Lung (tissue), 12 donors: ENCODE data around the gene HOXB8. TPM values are rescaled to one million over a fixed set of nuclear protein-coding genes. Genes with fewer than 3 reads are reported as not detected.
A peak's percentile ranks its signal among the peaks of the same experiment; 100 is the strongest.

Experiments
- ATAC-seq: fragments of 200-7000 bp; cut with Tn5 transposase; one replicate; pipeline ENCODE4 v1.9.1; 2020; ENCODE audit warnings: moderate number of reproducible peaks; ENCODE audit not compliant: insufficient read depth, low FRiP score
- DNase-seq, 3 donors: peaks; one replicate each; pipeline ENCODE4 v3.0.0-alpha.2; 2013 to 2017
- H3K27ac ChIP-seq, 2 donors: one replicate each; pipeline ENCODE4 v1.5.1; 2013; ENCODE audit warnings: mild to moderate bottlenecking in 2 of 2, moderate library complexity in 2 of 2, control low read depth in 1 of 2, inconsistent platforms in 1 of 2, low read depth in 1 of 2, low read length in 1 of 2
- H3K27me3 ChIP-seq, 3 donors: one replicate each; pipeline ENCODE4 v1.5.1; 2013; ENCODE audit warnings: low read length in 2 of 3; ENCODE audit not compliant: control insufficient read depth in 3 of 3, insufficient read depth in 3 of 3
- H3K36me3 ChIP-seq, 4 donors: one replicate each; pipeline ENCODE4 v1.5.1; 2013; ENCODE audit warnings: low read length in 4 of 4, mild to moderate bottlenecking in 1 of 4, moderate library complexity in 1 of 4; ENCODE audit not compliant: control insufficient read depth in 4 of 4, insufficient read depth in 4 of 4
- H3K4me1 ChIP-seq, 5 donors: one replicate each; pipeline ENCODE4 v1.5.1; 2013; ENCODE audit warnings: low read length in 5 of 5, mild to moderate bottlenecking in 2 of 5, moderate library complexity in 1 of 5; ENCODE audit not compliant: control insufficient read depth in 5 of 5, insufficient read depth in 5 of 5
- H3K4me3 ChIP-seq: one replicate; pipeline ENCODE4 v1.5.1; 2013; ENCODE audit warnings: mild to moderate bottlenecking, control low read depth, moderate library complexity
- H3K9ac ChIP-seq, 2 donors: one replicate each; pipeline ENCODE4 v1.5.1; 2013; ENCODE audit warnings: low read length in 2 of 2, control low read depth in 1 of 2; ENCODE audit not compliant: insufficient read depth in 1 of 2
- H3K9me3 ChIP-seq, 4 donors: one replicate each; pipeline ENCODE4 v1.5.1; 2013; ENCODE audit warnings: low read length in 3 of 4, mild to moderate bottlenecking in 1 of 4, moderate library complexity in 1 of 4; ENCODE audit not compliant: control insufficient read depth in 4 of 4, insufficient read depth in 3 of 4
- WGBS, 2 donors: extraction: QIAGEN DNeasy Blood & Tissue Kit; methylation state at CpG; one replicate each; pipeline ENCODE4 v1.1.7; 2013; 5-methylcytosine and 5-hydroxymethylcytosine counted together
- polyA plus RNA-seq, 2 donors: library from polyadenylated mRNA; stranded (reverse); fragments of 200-250 nt; gene quantifications; one replicate each; pipeline ENCODE4 v1.2.1, GENCODE V29; 2013
- total RNA-seq, 2 donors: library from RNA; depleted of rRNA in 1 of 2; stranded (reverse); fragments of >200 nt in 1 of 2; gene quantifications; one replicate each; pipeline ENCODE4 v1.2.1, GENCODE V29; 2014 to 2021
- TF ChIP-seq, protein P1 (sequence below): IDR thresholded peaks from 2 replicates; pipeline ENCODE4 v1.5.1; 2012; ENCODE audit warnings: mild to moderate bottlenecking; ENCODE audit errors: control extremely low read depth, extremely low read depth
- donor health status: control.
- donor health status: control.
- donor health status: Bipolar disorder and iron deficiency.
- donor health status: healthy.
- donor health status: DM: yes; HTN: yes; CAD: no.

The HOXB8 gene
- total and polyA plus RNA-seq, 4 donors: 0.08 to 0.31 (median 0.10) TPM; not detected in 1

DNA sequence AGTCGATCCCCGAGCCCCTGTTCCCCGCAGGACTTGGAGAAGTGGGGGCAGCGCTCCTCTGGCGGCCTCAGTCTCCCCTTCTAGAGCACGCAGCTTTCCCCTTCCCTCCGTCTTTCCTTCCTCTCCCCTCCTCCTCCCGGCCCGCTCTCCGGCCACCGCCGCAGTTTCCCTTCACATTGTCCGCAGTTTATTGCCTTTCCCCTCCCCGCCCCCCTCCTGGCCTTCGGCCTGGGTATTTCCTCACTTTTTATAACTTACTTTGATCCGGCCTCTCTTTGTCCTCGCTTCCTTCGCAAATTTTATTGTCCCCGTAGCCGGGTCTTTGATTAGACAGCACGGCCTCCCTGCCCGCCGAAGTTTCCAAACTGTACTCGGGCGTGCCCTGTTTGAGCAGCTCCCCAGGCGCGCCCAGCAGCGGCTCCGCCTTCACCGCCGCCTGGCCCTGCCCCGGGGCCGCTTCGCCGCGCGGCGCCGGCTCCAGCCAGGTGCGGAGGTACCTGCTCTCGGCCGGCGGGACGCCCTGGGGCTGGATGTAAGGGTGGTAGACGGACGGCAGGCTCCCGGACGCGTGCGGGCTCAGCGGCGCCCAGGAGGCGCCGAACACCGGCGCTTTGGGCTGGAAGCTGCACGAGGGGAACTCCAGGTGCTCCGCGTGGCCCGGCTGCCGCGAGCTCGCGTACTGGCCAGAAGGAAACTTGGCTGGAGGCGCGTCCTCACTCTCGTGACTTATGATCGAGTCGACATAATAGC, 10.6 kb upstream of the HOXB8 start:
- peak in 2 of 3 donors; percentile 48 for DNase-seq
- peaks cover 0 to 6% (median 0%) of the 10 kb centered on the region in 4 donors for H3K9me3 ChIP-seq
- H3K9ac ChIP-seq: no peak overlapping the region
- peaks cover 0 to 14% (median 12%) of the 10 kb centered on the region in 5 donors for H3K4me1 ChIP-seq
- ATAC-seq: peak; percentile 30
- TF ChIP-seq, protein P1, sequence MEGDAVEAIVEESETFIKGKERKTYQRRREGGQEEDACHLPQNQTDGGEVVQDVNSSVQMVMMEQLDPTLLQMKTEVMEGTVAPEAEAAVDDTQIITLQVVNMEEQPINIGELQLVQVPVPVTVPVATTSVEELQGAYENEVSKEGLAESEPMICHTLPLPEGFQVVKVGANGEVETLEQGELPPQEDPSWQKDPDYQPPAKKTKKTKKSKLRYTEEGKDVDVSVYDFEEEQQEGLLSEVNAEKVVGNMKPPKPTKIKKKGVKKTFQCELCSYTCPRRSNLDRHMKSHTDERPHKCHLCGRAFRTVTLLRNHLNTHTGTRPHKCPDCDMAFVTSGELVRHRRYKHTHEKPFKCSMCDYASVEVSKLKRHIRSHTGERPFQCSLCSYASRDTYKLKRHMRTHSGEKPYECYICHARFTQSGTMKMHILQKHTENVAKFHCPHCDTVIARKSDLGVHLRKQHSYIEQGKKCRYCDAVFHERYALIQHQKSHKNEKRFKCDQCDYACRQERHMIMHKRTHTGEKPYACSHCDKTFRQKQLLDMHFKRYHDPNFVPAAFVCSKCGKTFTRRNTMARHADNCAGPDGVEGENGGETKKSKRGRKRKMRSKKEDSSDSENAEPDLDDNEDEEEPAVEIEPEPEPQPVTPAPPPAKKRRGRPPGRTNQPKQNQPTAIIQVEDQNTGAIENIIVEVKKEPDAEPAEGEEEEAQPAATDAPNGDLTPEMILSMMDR: no peak
- no peak overlapping the region for H3K4me3 ChIP-seq
- peaks cover 23 to 91% (median 85%) of the 10 kb centered on the region in 3 donors for H3K27me3 ChIP-seq
- no peaks in the 10 kb centered on the region for H3K36me3 ChIP-seq
- WGBS, 2 donors: 0 to 1% methylated on average over 64 to 69 of the region's 69 CpGs
- H3K27ac ChIP-seq: no peak overlapping the region

DNA sequence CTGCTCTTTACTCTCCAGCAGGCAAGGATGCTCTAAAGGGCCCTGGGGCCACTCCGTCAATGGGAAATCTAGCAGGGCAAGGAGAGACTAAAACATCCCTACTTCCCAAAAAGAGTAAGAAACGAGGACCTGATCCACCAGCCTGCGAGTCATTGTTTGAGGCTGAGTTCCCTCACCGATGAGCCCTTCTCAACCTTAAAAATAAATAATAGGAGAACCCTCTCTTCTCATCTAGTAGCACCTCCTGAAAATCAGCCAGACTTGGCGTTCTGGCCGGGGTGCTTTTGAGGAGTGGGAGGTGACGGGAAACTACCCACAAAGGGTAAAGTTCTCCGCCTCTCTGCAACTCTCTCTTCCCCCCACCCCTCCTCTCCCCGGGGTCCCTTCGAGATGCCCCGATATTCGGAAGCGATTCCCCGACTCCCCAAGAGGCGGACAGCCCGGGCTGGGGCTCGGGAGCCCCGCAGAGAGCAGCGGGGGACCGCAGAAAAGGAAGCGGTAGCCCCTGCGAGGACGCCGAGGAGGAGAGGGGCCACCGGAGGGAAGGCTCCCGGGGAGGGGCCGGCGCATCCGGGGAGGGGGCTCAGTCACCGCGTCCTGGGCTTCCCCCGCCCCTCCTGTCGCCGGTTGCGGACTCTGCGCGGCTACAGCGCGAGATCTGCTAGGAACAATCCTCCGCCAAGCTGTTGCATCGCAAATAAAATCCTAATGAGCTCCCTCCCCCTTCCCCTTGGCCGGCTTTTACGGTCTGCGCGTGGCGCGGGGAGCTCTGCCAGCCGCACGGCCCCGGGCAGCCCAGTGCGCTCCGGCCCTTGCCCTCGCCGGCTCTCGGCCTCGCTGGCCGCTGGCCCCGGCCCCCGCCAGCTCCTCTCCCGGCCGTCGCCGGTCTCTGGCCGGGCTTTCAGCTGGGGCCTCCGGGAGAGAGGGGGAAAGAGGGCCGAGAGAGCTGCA, 9.7 kb upstream of the HOXB8 start:
- H3K4me3 ChIP-seq: no peak overlapping the region
- peaks cover 0 to 14% (median 12%) of the 10 kb centered on the region in 5 donors for H3K4me1 ChIP-seq
- H3K27me3 ChIP-seq: peaks cover 23 to 91% (median 85%) of the 10 kb centered on the region in 3 donors
- no peaks in the 10 kb centered on the region for H3K36me3 ChIP-seq
- peak; percentile 4 for ATAC-seq
- TF ChIP-seq, protein P1: no peak
- H3K9ac ChIP-seq: no peak overlapping the region
- DNase-seq: peak; percentile 60 to 73 (median 66)
- H3K27ac ChIP-seq: no peak overlapping the region
- H3K9me3 ChIP-seq: peaks cover 0 to 7% (median 0%) of the 10 kb centered on the region in 4 donors
- WGBS, 2 donors: 2 to 3% methylated on average over 58 to 66 of the region's 66 CpGs

- no peak for ATAC-seq
- Histone ChIP-seq H3K27ac (no peak overlapping the region), H3K36me3 (no peaks in the 10 kb centered on the region), H3K4me3 (no peak overlapping the region), H3K27me3 (peaks cover 19 to 91% (median 82%) of the 10 kb centered on the region in 3 donors), H3K9me3 (peaks cover 0 to 8% (median 0%) of the 10 kb centered on the region in 4 donors), H3K4me1 (peaks cover 0 to 21% (median 12%) of the 10 kb centered on the region in 5 donors), H3K9ac (no peak overlapping the region)
- TF ChIP-seq, protein P1: no peak
- DNase-seq: no peak
- WGBS, 2 donors: 35 to 55% methylated on average over 5 of the region's 5 CpGs
Measured at GRCh38 chr17:48624118-48624517, 9.0 kb upstream of the HOXB8 start.
